Left cardiac atrium (tissue), 4 donors: Measurements from ENCODE around the gene PRTG. TPM values are rescaled to one million over a fixed set of nuclear protein-coding genes. Genes with fewer than 3 reads are reported as not detected.
A peak's percentile ranks its signal among the peaks of the same experiment; 100 is the strongest.
"Not testable (repeated sequence)": the region's sequence is repeated elsewhere in the genome, so short reads cannot be mapped to it uniquely, and the experiment has no call there.

Source experiments
- ATAC-seq, 2 donors: fragments of 200-7000 bp; cut with Tn5 transposase; one replicate each; pipeline ENCODE4 v1.9.1; 2020; ENCODE audit warnings: mild to moderate bottlenecking in 2 of 2, moderate library complexity in 2 of 2
- DNase-seq: peaks from one replicate; pipeline ENCODE4 v3.0.0-alpha.2; 2020
- intact Hi-C, 2 donors: fragments of 100-400 bp; cut with DNase I; formaldehyde crosslinking; loops; one replicate each; pipeline versions ENCODE4 v1.14.1 to v1.15.1; 2022 to 2023
- total RNA-seq, 2 donors: library from RNA; stranded (reverse); fragmentation: NEBNext Ultra II Directional; extraction: Animal tissue kit (Norgen Biotek cat#: 25700); gene quantifications; one replicate each; pipeline ENCODE4 v1.2.1, GENCODE V29; 2021
- donor health status: DM: no; HTN: yes; CAD: no.
- donor health status: DM: no; HTN: yes; CAD: no; lungs with severe emphysema.
- donor health status: DM: yes; HTN: yes; CAD: no.
- donor health status: Dilated cardiomyopathy.

The PRTG gene
- total RNA-seq, 2 donors from 2014 or later, result 1.1 to 1.3 TPM

GRCh38 chr15:55753433-55753832 lies 10.5 kb upstream of the PRTG start:
- ATAC-seq, intact Hi-C loops, DNase-seq: not testable (repeated sequence)

GRCh38 chr15:55750706-55751105 lies 7.8 kb upstream of the PRTG start:
- DNase-seq, result no peak
- ATAC-seq, result no peak
- intact Hi-C loops, result no loop called here

- no peak for ATAC-seq
- no peak for DNase-seq
- intact Hi-C loops, result no loop called here
Measured at GRCh38 chr15:55743729-55744655, 1.0 kb upstream of the PRTG start.

- ATAC-seq, result peak; percentile 49 to 72
- DNase-seq, result no peak
- intact Hi-C loops, result no loop called here
Measured at GRCh38 chr15:55742498-55742926, 440 bp downstream of the PRTG start.

DNA sequence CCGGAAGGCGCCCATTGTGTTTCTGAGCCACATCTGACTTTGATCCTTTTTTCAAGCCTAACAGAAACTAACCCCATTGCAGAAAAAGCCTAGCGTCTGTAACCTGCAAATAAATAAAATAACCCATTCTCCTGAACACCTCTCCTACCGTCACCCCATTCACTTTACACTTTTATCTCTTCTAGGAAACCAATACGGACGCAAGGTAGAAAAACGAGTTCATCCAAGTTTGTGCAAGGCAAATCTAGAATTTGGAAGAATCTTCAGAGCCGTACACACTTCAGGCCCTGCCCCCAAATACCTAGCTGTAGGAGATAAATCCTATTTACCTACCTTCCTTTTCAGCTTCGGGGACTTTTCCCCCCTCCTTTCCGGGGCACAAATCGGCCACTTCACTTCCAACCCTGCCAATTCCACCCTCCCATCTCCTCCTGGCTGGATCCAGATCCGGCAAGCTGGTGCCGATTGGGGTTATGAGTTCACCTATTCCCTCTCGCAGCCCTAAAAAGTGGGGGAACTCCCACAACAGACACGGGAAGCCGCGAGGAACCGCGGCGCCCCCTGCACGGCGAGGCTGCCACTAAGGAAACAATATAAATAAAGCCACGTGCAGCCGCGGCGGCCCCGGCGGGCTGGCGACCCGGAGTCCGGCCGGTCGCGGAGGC lies 987 bp downstream of the PRTG start:
- ATAC-seq (no peak), DNase-seq (peak; percentile 31)
- intact Hi-C loops, result no loop called here

DNA sequence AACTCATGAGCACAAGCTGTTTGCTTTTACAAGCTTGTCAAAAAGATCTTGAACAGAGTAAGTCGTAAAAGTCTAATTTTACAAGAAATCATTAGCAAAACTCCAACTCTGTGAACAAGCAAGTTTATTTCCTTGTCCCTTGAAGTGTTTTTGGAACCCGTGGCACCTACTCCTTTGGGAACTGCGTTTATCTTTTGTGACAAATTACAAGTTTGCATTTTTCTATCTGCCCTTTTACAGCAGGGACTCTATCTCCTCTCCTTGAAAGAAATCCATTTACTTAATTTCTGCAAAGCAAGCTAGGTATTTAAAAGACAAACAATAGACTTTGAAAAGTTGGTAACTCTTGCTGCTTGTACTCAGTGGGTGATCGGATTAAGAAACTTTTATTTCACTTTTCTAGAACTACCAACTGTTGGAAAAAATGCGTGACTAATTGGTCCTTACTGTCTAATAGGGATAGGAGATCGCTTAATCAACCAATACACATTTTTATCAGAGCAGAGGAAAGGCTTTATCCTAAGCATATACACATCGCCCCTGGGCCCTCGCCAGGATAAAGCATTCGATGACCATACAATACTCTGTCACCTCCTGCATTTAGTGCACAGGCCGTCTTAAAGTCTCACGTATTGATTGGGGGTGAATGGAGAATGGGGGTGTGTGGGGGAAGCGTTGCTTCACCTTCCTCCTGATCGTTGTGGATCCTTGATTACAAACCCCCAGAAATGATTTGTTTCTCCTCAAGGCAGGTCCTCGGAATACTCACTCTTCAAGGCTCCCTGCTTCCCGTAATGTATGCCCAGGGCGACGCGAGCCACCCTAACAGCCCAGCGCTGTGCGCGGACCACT lies 1.7 kb downstream of the PRTG start:
- no peak for DNase-seq
- no peak for ATAC-seq
- intact Hi-C loops, result no loop called here

GRCh38 chr15:55740359-55740878 lies 2.5 kb downstream of the PRTG start:
- no peak for DNase-seq
- intact Hi-C loops, result no loop called here
- ATAC-seq, result no peak

DNA sequence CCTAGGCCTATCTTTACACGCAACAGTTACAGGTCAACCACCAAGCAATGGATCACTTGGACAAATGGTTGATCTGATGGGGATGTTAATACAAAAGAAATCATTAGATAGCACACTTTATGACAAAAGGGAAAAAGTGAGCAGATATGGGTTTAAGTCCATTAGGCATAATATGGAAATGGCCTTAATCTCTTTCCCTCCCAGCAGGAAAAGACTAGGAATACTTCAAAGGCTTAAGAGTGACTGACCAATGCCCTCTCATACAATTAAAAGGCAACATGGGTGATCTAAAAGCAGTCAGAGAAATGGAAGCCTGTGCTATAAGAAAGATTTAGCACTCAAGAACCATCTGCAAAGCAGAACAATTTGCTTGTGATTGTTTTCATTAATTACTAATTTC lies 3.3 kb downstream of the PRTG start:
- ATAC-seq, result no peak
- DNase-seq, result no peak
- intact Hi-C loops, result no loop called here

DNA sequence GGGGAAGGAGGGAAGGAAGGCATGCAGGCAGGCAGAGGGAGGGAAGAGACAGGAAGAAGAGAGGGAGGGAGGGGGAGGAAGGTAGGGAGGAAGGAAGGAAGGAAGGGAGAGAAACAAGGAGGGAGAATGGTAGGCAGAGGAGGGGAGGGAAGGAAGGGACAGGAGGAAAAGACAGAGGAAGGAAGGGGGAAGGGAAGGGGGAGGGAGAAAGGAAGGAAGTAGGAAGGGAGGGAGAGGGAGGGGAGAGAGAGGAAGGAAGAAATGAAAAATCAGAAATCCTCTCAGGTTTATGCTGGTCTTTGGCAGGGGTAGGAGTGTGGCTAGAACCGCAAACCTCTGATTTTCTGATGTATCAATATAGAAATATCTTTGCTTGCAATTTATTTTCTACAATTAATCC lies 4.2 kb downstream of the PRTG start:
- no peak for ATAC-seq
- intact Hi-C loops, result no loop called here
- DNase-seq, result no peak

DNA sequence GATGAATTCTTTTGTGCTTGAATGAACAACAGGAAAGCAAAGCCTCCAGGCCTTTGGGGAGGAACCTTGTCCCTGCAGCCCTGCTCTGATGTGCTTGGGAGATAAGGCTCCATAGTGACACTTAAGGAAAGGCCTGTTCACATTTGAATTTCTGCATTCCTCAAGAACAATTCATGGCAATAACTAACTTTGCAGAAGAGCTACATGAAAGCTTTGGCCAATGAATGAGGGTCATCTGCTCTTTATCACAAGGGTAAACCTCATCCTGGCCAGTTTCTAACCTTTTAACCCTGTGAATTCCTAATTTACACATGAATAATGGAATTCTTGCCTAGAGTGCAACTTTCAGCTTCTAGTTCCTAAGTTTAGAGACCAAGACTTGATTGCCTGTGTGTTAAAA lies 5.6 kb downstream of the PRTG start:
- intact Hi-C loops, result no loop called here
- DNase-seq (no peak), ATAC-seq (no peak)

DNA sequence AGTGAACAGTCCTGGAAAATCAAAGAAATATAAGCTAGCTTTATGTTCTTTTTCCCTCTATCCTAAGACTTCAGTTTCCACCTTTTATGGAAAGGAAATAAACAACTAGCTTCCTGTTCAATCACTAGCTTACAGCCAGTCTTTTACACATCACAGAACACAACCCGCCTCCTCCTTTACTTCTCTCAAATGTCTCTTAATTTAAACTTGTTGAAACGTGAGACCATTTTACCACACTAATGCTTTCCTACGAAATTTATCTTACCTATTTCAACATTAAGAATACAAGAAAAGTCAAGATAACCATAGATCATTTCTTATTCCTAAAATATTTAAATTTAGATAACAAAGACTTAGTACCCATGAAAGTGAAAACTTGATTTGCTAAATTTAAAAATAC lies 6.2 kb downstream of the PRTG start:
- DNase-seq (no peak), ATAC-seq (no peak)
- intact Hi-C loops, result no loop called here

DNA sequence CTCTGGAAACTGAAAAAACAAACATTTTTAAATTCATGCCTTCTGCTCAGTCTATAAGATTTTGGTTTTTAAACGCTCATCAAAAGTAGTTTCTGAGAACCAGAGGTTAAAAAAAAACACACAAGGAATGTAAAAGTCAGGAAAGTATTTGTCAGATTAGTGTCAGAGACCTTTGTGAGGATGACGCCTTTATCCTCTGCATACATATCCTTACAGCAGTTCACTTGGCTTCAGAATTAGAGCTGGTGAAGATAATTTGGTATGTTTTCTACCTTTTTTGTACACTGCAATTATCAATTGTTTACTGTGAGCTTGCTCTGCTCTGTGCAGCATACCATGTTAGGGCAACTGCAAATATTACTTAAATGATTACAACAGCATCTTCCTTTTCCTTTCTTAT lies 8.3 kb downstream of the PRTG start:
- ATAC-seq (no peak), DNase-seq (no peak)
- intact Hi-C loops, result no loop called here

DNA sequence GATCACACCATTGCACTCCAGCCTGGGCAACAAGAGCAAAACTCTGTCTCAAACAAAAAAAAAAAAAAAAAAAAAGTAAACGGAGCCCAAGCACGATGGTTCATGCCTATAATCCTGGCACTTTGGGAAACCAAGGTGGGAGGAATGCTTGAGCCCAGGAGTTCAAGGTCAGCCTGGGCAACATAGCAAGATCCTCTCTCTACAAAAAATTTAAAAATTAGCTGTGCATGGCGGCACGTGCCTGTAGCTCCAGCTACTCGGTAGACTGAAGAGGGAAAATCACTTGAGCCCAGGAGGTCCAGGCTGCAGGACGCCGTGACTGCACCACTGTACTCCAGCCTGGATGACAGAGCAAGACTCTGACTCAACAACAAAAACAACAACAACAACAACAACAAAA lies 9.5 kb downstream of the PRTG start:
- intact Hi-C loops, DNase-seq, ATAC-seq: not testable (repeated sequence)

DNA sequence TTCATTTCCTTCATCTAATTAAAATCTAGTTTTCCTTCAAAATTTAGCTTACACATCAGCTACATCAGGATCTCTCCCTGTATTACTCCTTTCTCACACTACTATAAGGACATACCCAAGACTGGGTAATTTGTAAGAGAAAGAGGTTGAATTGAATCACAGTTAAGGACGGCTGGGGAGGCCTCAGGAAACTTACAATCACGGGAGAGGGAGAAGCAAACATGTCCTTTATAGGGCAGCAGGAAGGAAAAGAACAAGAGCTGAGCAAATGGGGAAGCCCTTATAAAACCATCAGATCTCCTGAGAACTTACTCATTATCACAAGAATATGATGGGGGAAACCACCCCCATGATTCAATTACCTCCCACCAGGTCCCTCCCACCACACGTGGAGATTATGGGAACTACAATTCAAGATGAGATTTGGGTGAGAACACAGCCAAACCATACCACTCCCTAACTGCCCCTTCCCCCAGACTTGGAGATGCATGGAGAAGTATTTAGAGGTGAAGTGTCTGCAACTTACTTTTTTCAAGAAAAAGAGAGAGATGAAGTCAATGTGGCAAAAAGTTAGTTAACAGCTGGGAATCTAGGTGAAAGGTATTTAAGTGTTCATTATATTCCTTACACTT lies 21.3 kb downstream of the PRTG start:
- intact Hi-C loops, result no loop called here

GRCh38 chr15:55715355-55716076 lies 27.4 kb downstream of the PRTG start:
- DNase-seq, result no peak
- intact Hi-C loops, result no loop called here
- no peak for ATAC-seq

More for the DNA sequence above, 21.3 kb downstream of the PRTG start:
- ATAC-seq, result no peak
- DNase-seq, result no peak

DNA sequence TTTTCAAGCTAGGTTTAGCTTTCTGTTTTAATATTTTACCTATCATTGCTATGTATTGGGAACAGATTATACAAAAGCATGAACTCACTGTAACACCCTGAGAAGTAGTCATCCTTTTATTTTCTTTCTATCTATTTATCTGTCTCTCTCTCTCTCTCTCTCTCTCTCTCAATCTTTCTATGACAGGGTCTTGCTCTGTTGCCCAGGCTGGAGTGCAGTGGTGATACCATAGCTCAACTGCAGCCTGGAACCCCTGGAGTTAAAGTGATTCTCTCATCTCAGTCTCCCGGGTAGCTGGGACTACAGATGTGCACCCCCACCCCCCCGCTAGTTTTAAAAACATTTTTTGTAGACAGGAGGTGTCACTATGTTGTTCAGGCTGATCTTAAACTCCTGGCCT lies 28.9 kb downstream of the PRTG start:
- intact Hi-C loops, result no loop called here

GRCh38 chr15:55712363-55712762 lies 30.6 kb downstream of the PRTG start:
- intact Hi-C loops, result no loop called here
- no peak for ATAC-seq
- DNase-seq, result no peak

More for the DNA sequence above, 28.9 kb downstream of the PRTG start:
- ATAC-seq (no peak), DNase-seq (no peak)

GRCh38 chr15:55710286-55710685 lies 32.7 kb downstream of the PRTG start:
- ATAC-seq (no peak), DNase-seq (no peak)
- intact Hi-C loops, result no loop called here
